Tibial nerve (tissue), 4 donors: Measurements from ENCODE around the gene MPZL3.

ENCODE experiments used
- EP300 ChIP-seq, 2 donors: sonication (generic); formaldehyde crosslinking; IDR thresholded peaks; one replicate each; pipeline ENCODE4 v1.6.1; 2017; ENCODE audit warnings: antibody characterized with exemption in 2 of 2, mild to moderate bottlenecking in 1 of 2
- POLR2A ChIP-seq, 2 donors: fragments of 450-650 bp; IDR thresholded peaks; one replicate each; pipeline ENCODE4 v1.6.1; 2017; ENCODE audit warnings: antibody characterized with exemption in 2 of 2, mild to moderate bottlenecking in 2 of 2, moderate library complexity in 2 of 2
- TF ChIP-seq, protein P1 (sequence below), 5 experiments: fragments of 200-600 bp in 3 of 5; fragments of 450-650 bp in 2 of 5; sonication (generic) in 3 of 5; IDR thresholded peaks; one replicate each; pipeline ENCODE4 v1.5.1; 2016 to 2019; ENCODE audit warnings: antibody characterized with exemption in 5 of 5, mild to moderate bottlenecking in 3 of 5, moderate library complexity in 2 of 5

DNA sequence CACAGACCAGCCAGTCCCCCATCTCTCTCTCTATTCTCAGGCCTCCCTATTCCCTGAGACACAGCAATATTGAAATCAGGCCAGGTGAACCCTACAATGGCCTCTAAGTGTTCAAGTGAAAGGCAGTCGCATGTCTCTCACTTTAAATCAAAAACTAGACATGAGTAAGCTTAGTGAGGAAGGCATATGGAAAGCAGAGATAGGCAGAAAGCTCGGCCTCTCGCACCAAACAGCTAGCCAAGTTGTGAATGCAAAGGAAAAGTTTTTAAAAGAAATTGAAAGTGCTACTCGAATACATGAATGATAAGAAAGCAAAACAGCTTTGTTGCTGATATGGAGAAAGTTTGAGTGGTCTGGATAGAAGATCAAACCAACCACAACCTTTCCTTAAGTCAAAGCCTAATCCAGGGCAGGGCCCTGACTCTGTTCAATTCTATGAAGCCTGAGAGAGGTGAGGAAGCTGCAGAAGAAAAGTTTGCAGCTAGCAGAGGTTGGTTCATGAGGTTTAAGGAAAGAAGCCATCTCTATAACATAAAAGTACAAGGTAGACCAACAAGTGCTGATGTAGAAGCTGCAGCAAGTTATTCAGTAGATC lies 31.7 kb upstream of the MPZL3 start:
- no peak for TF ChIP-seq POLR2A (IDR thresholded peaks at IDR 0.05)
- TF ChIP-seq, protein P1, sequence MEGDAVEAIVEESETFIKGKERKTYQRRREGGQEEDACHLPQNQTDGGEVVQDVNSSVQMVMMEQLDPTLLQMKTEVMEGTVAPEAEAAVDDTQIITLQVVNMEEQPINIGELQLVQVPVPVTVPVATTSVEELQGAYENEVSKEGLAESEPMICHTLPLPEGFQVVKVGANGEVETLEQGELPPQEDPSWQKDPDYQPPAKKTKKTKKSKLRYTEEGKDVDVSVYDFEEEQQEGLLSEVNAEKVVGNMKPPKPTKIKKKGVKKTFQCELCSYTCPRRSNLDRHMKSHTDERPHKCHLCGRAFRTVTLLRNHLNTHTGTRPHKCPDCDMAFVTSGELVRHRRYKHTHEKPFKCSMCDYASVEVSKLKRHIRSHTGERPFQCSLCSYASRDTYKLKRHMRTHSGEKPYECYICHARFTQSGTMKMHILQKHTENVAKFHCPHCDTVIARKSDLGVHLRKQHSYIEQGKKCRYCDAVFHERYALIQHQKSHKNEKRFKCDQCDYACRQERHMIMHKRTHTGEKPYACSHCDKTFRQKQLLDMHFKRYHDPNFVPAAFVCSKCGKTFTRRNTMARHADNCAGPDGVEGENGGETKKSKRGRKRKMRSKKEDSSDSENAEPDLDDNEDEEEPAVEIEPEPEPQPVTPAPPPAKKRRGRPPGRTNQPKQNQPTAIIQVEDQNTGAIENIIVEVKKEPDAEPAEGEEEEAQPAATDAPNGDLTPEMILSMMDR (IDR thresholded peaks at IDR 0.05), result no peak
- no peak for TF ChIP-seq EP300 (IDR thresholded peaks at IDR 0.05)
